ENCODE measurements around the gene PTMS.

PTMS gene

GRCh38 chr12:6752921-6753771 lies 13.0 kb upstream of the PTMS start, which contains the start of gene MLF2:
TSS of gene MLF2 (minus strand) at chr12:6753141. CDS start at chr12:6752334, 807 bp downstream.
- DNase-seq = peak; percentile 97

DNA sequence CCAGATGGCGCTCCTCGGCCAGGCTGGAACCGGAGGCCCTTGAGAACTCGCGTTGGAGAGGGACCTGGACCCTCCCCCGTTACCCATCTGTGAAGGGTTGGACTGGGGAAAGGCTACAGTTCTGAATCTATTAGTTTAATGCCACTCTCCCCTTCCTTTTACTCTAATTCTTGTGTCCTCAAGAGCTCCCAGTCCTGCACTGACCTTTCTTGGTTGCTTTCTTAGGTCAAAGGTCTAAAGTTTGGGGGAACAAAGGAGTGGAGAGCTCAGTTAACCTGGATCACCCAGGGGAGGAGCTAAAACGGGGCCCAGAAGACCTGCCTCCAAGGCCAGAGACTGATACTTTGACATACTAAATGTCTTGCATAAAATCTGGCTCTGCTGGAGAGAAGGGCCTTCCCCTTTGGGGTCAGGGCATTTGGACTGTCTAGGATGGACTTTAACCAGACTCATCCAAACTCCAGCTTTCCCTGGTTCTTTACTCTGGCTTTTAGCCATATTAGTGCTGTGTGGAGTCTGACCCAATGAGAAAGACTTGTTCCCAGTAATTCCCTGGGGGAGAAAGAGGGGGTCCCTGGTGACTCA lies 12.3 kb upstream of the PTMS start:
- DNase-seq = no peak

DNA sequence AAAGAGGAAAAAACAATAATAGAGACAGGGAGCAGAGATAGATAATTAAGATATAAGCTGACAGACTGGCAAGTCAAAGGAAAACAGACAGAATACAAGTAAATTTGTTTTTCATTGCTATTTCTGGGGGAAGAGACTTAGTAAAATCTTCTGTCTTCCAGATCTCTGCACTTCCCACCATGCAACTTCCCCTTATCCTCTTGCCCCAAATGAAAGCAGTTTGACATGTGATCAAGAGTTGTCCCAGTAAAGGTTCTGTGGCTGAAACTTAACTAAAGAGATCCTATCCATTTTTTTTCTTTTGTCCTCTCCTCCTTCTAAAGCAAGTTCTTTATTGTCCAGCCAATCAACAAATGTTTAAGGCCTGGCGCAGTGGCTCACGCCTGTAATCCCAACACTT lies 11.8 kb upstream of the PTMS start:
- peak; percentile 61 for DNase-seq

GRCh38 chr12:6757028-6757690 lies 9.0 kb upstream of the PTMS start:
- no peak for DNase-seq

DNA sequence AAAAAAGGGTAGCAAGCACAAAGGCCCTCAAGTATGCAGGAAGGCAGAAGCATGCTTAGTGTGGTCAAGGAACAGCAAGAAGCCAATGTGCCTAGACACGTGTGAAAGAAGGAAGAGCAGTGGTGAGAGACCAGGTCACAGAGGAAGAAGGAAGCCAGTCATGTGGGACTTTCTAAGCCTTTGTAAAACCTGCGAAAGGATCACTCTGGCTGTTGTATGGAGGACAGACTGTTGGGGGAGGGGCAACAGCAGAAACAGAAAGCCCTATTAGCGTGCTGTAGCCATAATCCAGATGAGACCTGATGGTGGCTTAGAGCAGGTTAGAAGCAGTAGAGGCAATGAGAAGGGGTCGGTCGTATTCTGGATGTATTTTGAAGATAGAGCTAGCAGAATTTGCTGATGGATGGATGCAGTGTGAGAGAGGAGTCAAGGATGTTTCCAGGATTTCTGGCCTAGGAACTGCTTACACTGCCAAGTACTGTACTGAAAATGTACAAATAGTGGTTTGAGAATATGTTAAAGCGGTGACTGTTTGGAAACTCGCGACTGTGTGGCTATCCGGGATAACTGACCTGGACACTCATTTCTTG lies 7.6 kb upstream of the PTMS start:
- DNase-seq = no peak

DNA sequence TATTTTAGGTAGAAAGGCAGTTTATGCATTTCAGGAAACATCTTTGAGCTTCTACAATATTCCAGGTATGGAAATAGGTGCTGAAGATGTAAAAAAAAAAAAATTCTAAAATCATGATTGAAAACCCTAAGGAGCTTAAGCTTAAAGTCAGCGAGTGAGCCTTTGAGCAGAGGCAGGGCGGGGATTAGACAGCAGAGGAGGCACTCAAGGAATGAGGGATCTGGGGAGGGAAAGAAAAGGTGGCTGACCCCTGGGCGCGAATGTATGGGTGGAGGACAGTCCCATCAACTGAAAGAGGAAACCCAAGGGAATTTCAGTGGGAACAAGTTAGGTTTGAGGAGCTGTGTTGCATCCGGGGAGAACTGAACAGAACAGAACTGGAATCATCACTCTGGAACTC lies 6.4 kb upstream of the PTMS start:
- no peak for DNase-seq

DNA sequence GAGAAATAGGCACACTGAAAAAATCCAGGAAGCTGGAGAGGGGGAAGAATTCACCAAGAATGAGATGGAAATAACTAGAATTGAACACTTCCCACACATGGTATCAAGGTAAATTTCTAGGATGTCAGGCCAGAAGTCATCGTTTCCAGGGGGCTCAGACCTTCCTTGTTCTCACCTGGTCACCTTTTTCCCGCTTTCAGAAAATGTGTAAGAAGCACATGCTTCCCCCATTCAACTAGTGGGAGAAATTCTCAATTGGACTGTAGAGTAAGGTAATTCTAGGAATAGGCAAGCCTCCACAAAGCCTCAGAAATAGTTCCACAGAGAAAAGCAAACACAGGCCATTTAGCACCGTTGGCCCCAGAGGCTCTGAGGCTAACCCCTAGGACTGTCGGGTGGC lies 2.8 kb upstream of the PTMS start:
- no peak for DNase-seq

GRCh38 chr12:6764011-6764828 lies 1.9 kb upstream of the PTMS start:
- DNase-seq = peak; percentile 77

DNA sequence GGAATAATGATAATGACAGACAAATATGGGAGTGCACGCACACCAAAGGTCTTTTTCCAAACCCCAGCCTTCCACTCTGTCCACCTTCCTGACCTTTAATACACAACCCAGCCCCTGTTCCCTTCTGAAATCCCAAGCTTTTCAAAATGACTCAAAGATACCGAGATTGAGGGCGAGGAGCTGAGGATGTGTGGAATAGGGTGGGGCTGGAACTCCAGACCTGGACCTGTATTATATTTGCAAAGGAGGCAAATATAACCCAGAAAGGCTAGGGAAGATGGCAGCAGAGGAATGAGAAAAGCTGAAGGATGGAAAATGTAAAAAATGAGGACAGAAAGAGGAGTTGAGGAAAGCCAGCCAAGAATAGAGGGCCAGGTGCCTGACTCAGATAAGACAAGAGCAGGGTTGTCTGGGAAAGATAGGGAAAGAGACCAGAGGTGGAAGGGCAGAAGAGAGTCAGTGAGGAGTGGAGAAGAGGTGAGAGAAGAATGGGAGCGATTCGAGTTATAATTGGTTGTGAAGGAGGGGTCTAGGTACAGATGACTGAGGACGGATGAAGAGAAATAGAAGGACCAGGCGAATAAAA lies 1.0 kb upstream of the PTMS start:
- DNase-seq = no peak

- peak; percentile 13 for DNase-seq
Observed at GRCh38 chr12:6766651-6767349, 637 bp downstream of the PTMS start.

DNA sequence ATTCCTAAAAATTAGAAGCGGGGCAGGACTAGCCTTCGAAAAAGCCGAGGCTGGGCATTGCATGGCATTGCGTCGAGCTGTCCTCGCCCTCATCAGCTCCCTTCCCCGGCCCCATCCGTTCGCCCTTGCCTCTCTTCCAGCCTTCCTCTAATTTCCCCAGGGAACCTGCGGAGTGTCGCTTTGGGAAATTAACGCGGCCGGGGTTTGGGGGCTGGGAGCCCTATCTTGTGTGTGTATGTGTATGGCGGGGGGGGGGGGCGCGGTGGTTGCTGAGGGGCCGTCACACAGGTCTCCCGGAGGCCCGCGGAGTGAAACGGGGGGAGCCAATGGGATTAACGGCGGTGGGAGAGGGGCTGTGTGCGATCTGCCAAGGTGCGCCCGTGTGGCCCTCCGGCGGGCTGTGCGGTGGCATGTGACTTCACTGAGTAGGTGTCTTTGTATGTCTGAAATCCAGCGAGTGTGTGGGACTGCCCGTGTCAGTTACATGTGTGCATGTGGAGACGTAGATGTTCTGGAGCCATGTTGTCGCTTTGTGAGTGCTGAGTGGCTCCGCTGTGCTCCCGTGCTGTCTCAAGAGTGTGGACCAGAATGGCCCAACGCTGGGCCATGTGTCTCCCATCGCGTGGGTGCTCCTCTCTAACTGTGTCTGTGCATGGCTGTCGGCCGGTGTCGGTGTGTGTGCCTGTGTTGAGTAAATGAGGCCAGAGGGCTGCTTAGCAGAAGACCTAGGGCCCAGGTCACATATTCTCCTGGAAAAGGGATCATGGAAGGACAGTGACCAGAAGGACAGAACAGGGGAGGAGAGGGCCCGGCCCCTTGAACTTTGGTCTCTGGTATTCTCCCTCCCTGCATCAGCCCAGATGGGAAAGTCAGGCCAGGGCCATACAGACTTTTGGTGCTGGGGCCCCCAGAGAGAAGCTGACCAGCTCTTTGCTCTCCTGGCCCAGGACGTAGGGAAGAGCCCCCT lies 1.5 kb downstream of the PTMS start:
- no peak for DNase-seq

DNA sequence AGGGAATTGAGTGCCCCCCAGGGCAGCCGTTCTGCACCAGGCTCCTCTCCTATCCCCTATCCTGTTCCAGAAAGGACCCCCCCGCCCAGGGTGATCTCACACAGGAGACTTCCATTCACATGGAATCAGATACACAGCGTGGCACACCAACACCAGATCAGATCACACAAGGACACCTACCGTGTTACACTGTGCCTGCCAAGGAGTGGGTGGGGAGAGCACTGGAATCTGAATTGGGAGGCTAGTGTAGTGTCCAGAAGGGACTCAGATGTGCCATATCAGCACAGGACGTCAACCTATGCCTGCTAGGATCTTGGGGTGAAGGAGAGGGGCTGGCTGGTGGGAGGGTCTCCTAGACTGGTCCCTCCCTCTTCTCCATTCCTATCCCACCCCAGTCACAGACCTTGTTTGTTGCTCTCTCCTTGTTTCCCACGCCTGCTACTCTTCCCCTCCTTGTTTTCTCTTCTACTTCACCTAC lies 2.3 kb downstream of the PTMS start:
- no peak for DNase-seq

DNA sequence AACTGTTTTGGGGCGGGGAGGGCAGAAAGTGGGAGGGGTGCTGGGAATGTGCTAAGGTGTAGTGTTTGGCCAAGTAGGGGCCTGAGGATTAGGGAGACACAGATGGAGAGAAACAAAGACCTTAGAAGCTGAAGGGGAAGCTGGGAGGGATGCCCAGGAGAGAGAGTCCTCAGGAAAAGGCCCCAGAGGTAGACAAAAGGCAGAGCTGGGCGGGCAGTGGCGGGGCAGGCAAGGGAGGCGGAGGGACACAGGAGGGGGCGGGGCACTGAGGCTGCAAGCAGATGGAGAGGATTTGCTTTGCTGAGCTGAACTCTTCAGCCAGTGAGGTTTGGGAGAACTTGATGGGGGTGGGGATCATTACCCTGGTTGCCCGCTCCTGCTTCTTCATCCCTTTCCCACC lies 2.8 kb downstream of the PTMS start:
- no peak for DNase-seq

- DNase-seq = no peak
Observed at GRCh38 chr12:6769666-6770065, 3.5 kb downstream of the PTMS start.

DNA sequence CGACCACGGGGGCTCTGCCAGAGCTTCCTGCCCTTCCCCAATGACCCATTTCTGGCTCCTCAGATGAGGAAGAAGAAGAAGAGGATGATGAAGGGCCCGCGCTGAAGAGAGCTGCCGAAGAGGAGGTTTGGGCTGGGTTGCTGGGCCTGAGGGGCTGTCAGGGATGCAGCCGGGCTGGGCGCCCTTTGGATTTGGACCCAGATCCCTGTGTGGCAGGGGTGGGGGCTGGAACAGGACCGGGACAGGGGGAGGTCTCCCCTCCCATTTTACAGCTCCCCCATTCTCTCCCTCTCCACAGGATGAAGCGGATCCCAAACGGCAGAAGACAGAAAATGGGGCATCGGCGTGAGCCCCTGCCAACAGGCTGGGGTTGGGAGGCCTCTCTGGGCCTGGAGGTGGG lies 3.9 kb downstream of the PTMS start:
- no peak for DNase-seq

- DNase-seq = no peak
Observed at GRCh38 chr12:6770600-6770999, 4.4 kb downstream of the PTMS start.

- DNase-seq = peak; percentile 49
Observed at GRCh38 chr12:6771091-6771495, 4.9 kb downstream of the PTMS start.

DNA sequence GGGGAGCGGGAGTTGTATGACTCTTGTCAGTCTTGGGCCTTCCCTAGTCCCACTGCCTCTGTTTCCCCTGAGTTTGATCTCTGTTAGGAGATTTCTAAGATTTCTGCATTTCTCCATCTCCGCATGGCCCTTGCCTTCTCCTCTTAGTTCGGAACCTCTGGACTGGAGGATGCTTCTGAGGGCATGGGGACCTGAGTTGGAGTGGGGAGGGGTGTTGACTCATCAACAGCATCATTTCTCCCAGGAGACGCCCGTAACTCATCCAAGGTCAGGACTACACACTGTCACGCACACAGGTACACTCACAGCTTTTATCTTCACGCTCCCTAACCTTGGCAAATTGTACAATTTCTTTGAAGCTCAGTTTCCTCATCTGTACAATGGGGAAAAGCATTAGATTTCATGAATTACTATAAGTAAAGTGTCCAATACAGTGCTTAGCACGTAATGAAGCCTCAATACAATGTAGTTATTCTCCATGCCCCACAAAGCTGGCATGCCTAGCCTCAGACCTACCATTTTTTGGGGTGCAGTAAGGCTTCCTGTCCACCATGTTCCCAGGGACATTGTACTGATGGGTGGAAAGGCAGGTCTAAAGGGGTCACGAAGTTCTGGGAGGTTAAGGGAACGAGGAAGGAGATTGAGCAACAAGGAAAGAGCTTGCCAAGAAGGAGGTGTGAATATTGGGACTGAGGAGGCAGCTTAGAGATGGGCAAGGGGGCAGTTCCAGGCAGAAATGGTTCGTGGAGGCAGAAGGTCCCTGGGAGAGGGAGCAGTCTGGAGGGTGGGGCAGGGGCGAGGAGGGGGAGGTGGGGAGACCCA lies 5.6 kb downstream of the PTMS start:
- no peak for DNase-seq

GRCh38 chr12:6772331-6772695 lies 6.2 kb downstream of the PTMS start, which contains the start of gene LAG3:
TSS of gene LAG3 (plus strand) at chr12:6772520. CDS start at chr12:6772853, 333 bp downstream.
- no peak for DNase-seq
